BJ (cell line): Measurements from ENCODE around the gene DHX16. TPM values are rescaled to one million over a fixed set of nuclear protein-coding genes. Genes with fewer than 3 reads are reported as not detected.
"Not testable (repeated sequence)": the region's sequence is repeated elsewhere in the genome, so short reads cannot be mapped to it uniquely, and the experiment has no call there.

ENCODE experiments used
- CTCF ChIA-PET: fragments of 350-600 bp; formaldehyde crosslinking; extraction: SDS; loops from one replicate; lab custom pipeline; 2021; ENCODE audit warnings: antibody characterized with exemption, inconsistent platforms; lab: Yijun Ruan, JAX
- POLR2A ChIA-PET: fragments of 300-600 bp; sonication (Branson Sonifier 250); formaldehyde crosslinking; extraction: SDS; loops from one replicate; lab custom pipeline; 2021; ENCODE audit warnings: antibody characterized with exemption; lab: Charles Lee
- DNase-seq: peaks from one replicate; pipeline ENCODE4 v3.0.0-alpha.2; 2011; ENCODE audit warnings: low read depth
- H3K27me3 ChIP-seq: 2 replicates; pipeline ENCODE4 v1.6.0; 2011; ENCODE audit warnings: low read length; ENCODE audit not compliant: control insufficient read depth, insufficient read depth
- H3K36me3 ChIP-seq: 2 replicates; pipeline ENCODE4 v1.5.1; 2011; ENCODE audit warnings: low read length; ENCODE audit not compliant: control insufficient read depth, insufficient read depth
- H3K4me3 ChIP-seq: 2 replicates; pipeline ENCODE4 v1.5.1; 2011; ENCODE audit warnings: low read depth, mild to moderate bottlenecking, control low read depth, low read length
- polyA minus RNA-seq: library from RNA; depleted of rRNA, polyadenylated mRNA; stranded (reverse); fragments of >200 nt; gene quantifications from 2 replicates; pipeline ENCODE4 v1.2.3, GENCODE V29; 2011; rRNA and poly(A)+ RNA removed
- polyA plus RNA-seq: library from polyadenylated mRNA; depleted of rRNA; stranded (reverse); fragments of >200 nt; gene quantifications from 2 replicates; pipeline ENCODE4 v1.2.3, GENCODE V29; 2011; rRNA removed
- TF ChIP-seq, protein P1 (sequence below): IDR thresholded peaks from 2 replicates; pipeline ENCODE4 v1.5.1; 2011; ENCODE audit warnings: low read depth, mild to moderate bottlenecking, control low read depth, inconsistent platforms, low read length, moderate library complexity; ENCODE audit not compliant: insufficient read depth

Gene DHX16
- 25.1 and 44.5 TPM in 2 replicates for polyA plus RNA-seq
- 26.6 and 33.1 TPM in 2 replicates for polyA minus RNA-seq

DNA sequence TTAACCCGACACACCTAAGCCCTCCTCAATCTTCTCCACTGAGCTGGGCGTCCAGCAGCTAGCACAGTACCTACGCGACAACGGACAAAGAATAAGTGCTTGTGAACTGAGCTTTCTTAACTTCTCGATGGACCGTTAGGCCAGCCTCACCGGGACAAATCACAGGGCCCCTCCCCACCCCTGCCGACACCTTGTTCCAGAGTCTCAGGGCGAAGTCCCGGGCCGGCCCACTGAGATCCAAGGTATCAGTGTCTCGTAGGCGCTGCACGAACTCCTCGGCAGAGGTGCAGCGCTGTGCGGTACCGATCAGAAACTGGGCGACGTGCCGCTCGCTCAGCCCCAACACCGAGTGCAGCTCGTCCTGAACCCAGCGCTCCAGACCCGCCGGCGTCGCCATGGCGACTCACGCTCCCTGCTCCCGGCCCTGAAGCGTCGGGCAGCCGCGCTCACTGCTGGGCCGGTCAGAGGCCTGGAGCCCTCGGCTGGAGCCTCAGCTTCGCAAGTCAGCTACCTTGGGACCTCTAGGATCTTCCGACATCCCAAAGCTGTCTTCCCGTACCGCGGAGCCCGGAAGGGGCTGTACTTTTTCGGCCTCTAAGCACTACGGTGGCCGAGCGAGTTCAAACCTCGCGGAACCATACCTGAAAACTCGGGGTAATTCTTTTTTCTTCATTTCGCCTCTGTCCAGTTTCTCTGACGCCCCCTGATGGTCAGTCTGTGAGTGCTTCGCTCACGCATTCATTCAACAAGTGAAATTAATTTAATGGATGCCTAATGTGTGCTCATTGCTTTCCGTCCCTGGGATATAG is at the start of gene DHX16:
DHX16 (minus strand) TSS at position 562 of the 809 bp plus-strand sequence; CDS start at position 397, 165 bp downstream.
- Histone ChIP-seq H3K4me3 (peak within 1 kb of the TSS; percentile 88), H3K27me3 (no peaks in the 10 kb centered on the region), H3K36me3 (peaks cover 15% of the 10 kb centered on the region)
- TF ChIP-seq, protein P1, sequence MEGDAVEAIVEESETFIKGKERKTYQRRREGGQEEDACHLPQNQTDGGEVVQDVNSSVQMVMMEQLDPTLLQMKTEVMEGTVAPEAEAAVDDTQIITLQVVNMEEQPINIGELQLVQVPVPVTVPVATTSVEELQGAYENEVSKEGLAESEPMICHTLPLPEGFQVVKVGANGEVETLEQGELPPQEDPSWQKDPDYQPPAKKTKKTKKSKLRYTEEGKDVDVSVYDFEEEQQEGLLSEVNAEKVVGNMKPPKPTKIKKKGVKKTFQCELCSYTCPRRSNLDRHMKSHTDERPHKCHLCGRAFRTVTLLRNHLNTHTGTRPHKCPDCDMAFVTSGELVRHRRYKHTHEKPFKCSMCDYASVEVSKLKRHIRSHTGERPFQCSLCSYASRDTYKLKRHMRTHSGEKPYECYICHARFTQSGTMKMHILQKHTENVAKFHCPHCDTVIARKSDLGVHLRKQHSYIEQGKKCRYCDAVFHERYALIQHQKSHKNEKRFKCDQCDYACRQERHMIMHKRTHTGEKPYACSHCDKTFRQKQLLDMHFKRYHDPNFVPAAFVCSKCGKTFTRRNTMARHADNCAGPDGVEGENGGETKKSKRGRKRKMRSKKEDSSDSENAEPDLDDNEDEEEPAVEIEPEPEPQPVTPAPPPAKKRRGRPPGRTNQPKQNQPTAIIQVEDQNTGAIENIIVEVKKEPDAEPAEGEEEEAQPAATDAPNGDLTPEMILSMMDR, result peak; percentile 88
- ChIA-PET POLR2A (interaction anchor here (0.6 kb wide), 1 partner anchor 442 kb away, joined by 10 read pairs; the partner anchor contains the start of gene PSORS1C1), CTCF (interaction anchor here (0.6 to 17.2 kb wide), 24 partner anchors 8 to 396 kb away, joined by 3 to 387 read pairs (median 4); partner anchors contain the start of genes MDC1, TUBB and VARS2)
- peak; percentile 85 for DNase-seq

DNA sequence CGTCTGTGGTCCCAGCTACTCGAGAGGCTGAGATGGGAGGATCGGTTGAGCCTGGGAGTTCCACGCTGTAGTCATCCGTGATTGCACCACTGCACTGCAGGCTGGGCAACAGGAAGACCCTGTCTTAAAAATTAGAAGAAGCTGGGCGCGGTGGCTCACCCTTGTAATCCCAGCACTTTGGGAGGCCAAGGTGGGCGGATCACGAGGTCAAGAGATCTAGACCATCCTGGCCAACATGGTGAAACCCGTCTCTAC is 49.1 kb upstream of the DHX16 start:
- CTCF ChIA-PET, result interaction anchor here (0.7 to 20.5 kb wide), 23 partner anchors 9 to 370 kb away, joined by 3 to 387 read pairs (median 6); partner anchors contain the start of genes DDR1, DHX16, FLOT1 and NRM
- Histone ChIP-seq H3K36me3 (peaks cover 16% of the 10 kb centered on the region), H3K4me3 (peak overlapping the region; percentile 92)
- not testable (repeated sequence) for DNase-seq, H3K27me3 ChIP-seq
- POLR2A ChIA-PET, result interaction anchor here (0.6 to 1.6 kb wide), 2 partner anchors 40 to 106 kb away, joined by 4 to 5 read pairs; no protein-coding TSS in a partner anchor

DNA sequence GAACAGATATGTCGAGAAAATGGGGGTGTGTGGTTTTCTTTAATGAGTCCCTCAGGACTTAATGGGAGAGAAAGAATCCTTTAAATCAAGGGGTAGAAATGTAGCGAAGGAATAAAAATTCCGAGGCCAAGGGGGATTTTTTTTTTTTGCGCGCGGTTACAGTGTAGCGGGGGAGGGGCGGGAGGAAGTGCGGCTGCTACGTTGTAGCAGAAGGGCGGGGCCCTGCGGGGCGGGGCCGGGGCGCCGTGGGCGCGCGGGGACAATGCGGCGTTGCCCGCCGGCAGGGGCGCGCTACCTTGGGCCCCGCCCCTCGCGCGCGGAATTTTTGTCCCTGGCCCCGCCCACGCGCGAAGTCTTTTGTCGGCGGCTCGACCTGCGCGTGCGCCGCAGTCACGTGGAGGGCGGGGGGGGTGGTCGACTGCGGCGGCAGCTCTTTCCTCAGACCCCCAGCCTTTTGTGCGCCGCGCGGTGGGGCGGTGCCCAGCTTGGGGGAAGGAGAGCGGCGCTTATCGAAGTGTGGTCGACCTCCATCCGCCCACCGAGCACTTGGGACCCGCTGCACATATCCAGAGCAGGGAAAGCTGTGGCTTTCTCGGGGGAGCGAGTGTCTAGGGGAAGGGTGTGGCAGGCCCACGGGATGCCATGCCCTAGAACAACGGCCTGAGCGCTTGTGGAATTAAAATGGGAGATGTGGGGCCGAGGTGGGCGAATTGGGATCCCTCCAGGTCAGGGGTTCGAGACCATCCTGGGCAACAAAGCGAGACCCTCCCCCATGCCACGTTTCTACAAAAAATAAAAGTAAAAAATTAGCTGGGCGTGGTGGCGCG is 48.6 kb upstream of the DHX16 start:
- peaks cover 16% of the 10 kb centered on the region for H3K36me3 ChIP-seq
- ChIA-PET CTCF (interaction anchor here (0.7 to 20.5 kb wide), 23 partner anchors 10 to 370 kb away, joined by 3 to 387 read pairs (median 5); partner anchors contain the start of genes DDR1, DHX16, FLOT1 and NRM), POLR2A (interaction anchor here (0.6 to 1.6 kb wide), 2 partner anchors 40 to 105 kb away, joined by 4 to 5 read pairs; no protein-coding TSS in a partner anchor)
- no peak for DNase-seq
- no peaks in the 10 kb centered on the region for H3K27me3 ChIP-seq
- H3K4me3 ChIP-seq, result peak overlapping the region; percentile 92
- TF ChIP-seq, protein P1, result peak; percentile 18; the same call in 1 of the 2 replicates

DNA sequence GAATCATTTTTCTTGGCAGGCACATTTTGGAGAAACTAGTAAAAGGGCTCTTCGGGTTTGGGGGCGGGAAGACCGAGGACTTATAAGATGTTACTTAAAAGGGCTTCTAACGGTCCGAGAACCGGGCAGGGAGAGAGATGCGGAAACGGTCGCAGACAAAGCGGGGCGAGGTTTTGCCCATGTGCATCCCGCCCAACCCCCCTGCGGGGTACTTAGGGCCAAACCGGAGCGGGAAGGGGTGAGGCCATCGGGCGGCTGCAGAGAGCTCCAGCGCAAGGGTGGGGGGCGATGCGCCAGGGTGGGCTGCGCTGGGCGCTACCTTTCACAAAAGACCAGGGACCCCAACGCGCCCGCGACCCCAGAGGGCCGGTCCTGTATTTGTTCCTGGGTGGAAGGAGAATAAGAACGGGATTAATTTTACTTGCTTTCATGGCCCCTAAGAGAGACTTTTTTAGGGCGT is 48.0 kb upstream of the DHX16 start:
- CTCF ChIA-PET, result interaction anchor here (0.6 to 20.5 kb wide), 7 partner anchors 9 to 162 kb away, joined by 3 to 387 read pairs (median 11); partner anchors contain the start of genes DDR1, DHX16, FLOT1 and NRM
- POLR2A ChIA-PET, result interaction anchor here (0.6 to 1.6 kb wide), 2 partner anchors 25 to 39 kb away, joined by 4 to 8 read pairs; no protein-coding TSS in a partner anchor
- peak overlapping the region; percentile 92 for H3K4me3 ChIP-seq
- DNase-seq, result no peak
- TF ChIP-seq, protein P1, result no peak; the same call in 1 of the 2 replicates
- no peaks in the 10 kb centered on the region for H3K27me3 ChIP-seq
- peaks cover 14% of the 10 kb centered on the region for H3K36me3 ChIP-seq
